DOHH2 (cell line): Measurements from ENCODE around the gene OOSP2.

Experiments
- H3F3A ChIP-seq: fragments of 200-600 bp; sonication (generic), shearing (Covaris generic); 2 replicates; pipeline ENCODE4 v1.6.0; 2016; ENCODE audit warnings: antibody characterized with exemption, mild to moderate bottlenecking; ENCODE audit not compliant: control insufficient read depth, insufficient read depth
- H3K27ac ChIP-seq: fragments of 200-600 bp; sonication (generic); 2 replicates; pipeline ENCODE4 v1.5.1; 2014; ENCODE audit warnings: low read depth, mild to moderate bottlenecking, low read length, moderate library complexity
- H3K27me3 ChIP-seq: fragments of 200-600 bp; sonication (generic); 2 replicates; pipeline ENCODE4 v1.6.1; 2014; ENCODE audit warnings: mild to moderate bottlenecking, low read length, mixed read lengths; ENCODE audit not compliant: control insufficient read depth
- H3K36me3 ChIP-seq: fragments of 200-600 bp; sonication (generic); 2 replicates; pipeline ENCODE4 v1.6.1; 2014; ENCODE audit warnings: mild to moderate bottlenecking, low read length, moderate library complexity, mixed read lengths; ENCODE audit not compliant: control insufficient read depth
- H3K4me1 ChIP-seq: fragments of 200-600 bp; sonication (generic); 2 replicates; pipeline ENCODE4 v1.6.1; 2014; ENCODE audit warnings: mild to moderate bottlenecking, low read length, mixed read lengths; ENCODE audit not compliant: control insufficient read depth
- H3K4me2 ChIP-seq: fragments of 200-600 bp; sonication (generic); 2 replicates; pipeline ENCODE4 v1.6.0; 2014; ENCODE audit warnings: mild to moderate bottlenecking, low read length, moderate library complexity
- H3K4me3 ChIP-seq: fragments of 200-600 bp; sonication (generic); 2 replicates; pipeline ENCODE4 v1.5.1; 2014; ENCODE audit warnings: mild to moderate bottlenecking, low read length, mixed read lengths
- H3K79me2 ChIP-seq: fragments of 200-600 bp; sonication (generic); 2 replicates; pipeline ENCODE4 v1.6.1; 2014; ENCODE audit warnings: mild to moderate bottlenecking, low read length, mixed read lengths; ENCODE audit not compliant: control insufficient read depth
- H3K9me2 ChIP-seq: fragments of 200-600 bp; sonication (generic); replicated peaks from 2 replicates; pipeline ENCODE4 v1.6.1; 2014; ENCODE audit warnings: mild to moderate bottlenecking, low read length, mixed read lengths; ENCODE audit not compliant: control insufficient read depth
- H3K9me3 ChIP-seq: fragments of 200-600 bp; sonication (generic); 2 replicates; pipeline ENCODE4 v1.6.1; 2014; ENCODE audit warnings: antibody characterized with exemption, low read length, mixed read lengths; ENCODE audit not compliant: control insufficient read depth, insufficient read depth
- H4K20me1 ChIP-seq: fragments of 200-600 bp; sonication (generic); 2 replicates; pipeline ENCODE4 v1.6.0; 2014; ENCODE audit warnings: low read depth, mild to moderate bottlenecking, antibody characterized with exemption, low read length, moderate library complexity; ENCODE audit not compliant: control insufficient read depth, insufficient read depth
- EZH2phosphoT487 ChIP-seq: fragments of 200-600 bp; sonication (generic); IDR thresholded peaks from 2 replicates; pipeline ENCODE4 v1.6.1; 2017; ENCODE audit warnings: borderline replicate concordance, mild to moderate bottlenecking, antibody characterized with exemption, low read length, moderate library complexity, mixed read lengths
- TF ChIP-seq, protein P1 (sequence below): fragments of 200-600 bp; sonication (generic); IDR thresholded peaks from one replicate; pipeline ENCODE4 v1.5.1; 2014; ENCODE audit warnings: antibody characterized with exemption, mild to moderate bottlenecking, low read depth, low read length; ENCODE audit not compliant: poor library complexity, severe bottlenecking

The OOSP2 gene

DNA sequence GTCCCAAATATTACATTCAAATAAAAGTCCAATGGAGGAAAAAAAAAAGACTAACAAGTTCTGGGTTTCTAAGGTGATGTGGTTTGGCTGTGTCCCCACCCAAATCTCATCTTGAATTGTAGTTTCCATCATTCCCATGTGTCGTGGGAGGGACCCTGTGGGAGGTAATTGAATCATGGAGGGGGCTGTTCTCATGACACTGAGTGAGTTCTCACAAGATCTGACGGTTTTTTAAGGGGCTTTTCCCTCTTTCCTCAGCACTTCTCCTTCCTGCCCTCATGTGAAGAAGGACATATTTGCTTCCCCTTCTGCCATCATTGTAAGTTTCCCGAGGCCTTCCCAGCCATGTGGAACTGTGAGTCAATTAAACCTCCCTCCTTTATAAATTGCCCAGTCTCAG lies 40.3 kb downstream of the OOSP2 start:
- H3K9me3 ChIP-seq = no peaks in the 10 kb centered on the region
- no peak overlapping the region for H3K4me2 ChIP-seq
- no peak overlapping the region for H3K27ac ChIP-seq
- no peak for TF ChIP-seq EZH2phosphoT487
- TF ChIP-seq, protein P1, sequence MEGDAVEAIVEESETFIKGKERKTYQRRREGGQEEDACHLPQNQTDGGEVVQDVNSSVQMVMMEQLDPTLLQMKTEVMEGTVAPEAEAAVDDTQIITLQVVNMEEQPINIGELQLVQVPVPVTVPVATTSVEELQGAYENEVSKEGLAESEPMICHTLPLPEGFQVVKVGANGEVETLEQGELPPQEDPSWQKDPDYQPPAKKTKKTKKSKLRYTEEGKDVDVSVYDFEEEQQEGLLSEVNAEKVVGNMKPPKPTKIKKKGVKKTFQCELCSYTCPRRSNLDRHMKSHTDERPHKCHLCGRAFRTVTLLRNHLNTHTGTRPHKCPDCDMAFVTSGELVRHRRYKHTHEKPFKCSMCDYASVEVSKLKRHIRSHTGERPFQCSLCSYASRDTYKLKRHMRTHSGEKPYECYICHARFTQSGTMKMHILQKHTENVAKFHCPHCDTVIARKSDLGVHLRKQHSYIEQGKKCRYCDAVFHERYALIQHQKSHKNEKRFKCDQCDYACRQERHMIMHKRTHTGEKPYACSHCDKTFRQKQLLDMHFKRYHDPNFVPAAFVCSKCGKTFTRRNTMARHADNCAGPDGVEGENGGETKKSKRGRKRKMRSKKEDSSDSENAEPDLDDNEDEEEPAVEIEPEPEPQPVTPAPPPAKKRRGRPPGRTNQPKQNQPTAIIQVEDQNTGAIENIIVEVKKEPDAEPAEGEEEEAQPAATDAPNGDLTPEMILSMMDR = no peak
- no peaks in the 10 kb centered on the region for H3K36me3 ChIP-seq
- no peaks in the 10 kb centered on the region for H3K9me2 ChIP-seq
- no peak overlapping the region for H3K4me3 ChIP-seq
- no peaks in the 10 kb centered on the region for H3K79me2 ChIP-seq
- peaks cover 3% of the 10 kb centered on the region; the same call in 1 of the 2 replicates for H3K27me3 ChIP-seq
- no peaks in the 10 kb centered on the region for H3K4me1 ChIP-seq
- H4K20me1 ChIP-seq = no peaks in the 10 kb centered on the region
- no peaks in the 10 kb centered on the region for H3F3A ChIP-seq

GRCh38 chr11:60084631-60085273 lies 44.5 kb downstream of the OOSP2 start:
- H3K9me2 ChIP-seq = no peaks in the 10 kb centered on the region
- H3K27me3 ChIP-seq = no peaks in the 10 kb centered on the region
- H3K9me3 ChIP-seq = no peaks in the 10 kb centered on the region
- no peak overlapping the region for H3K27ac ChIP-seq
- H3K79me2 ChIP-seq = no peaks in the 10 kb centered on the region
- no peak overlapping the region for H3K4me2 ChIP-seq
- no peaks in the 10 kb centered on the region for H4K20me1 ChIP-seq
- no peaks in the 10 kb centered on the region for H3K4me1 ChIP-seq
- TF ChIP-seq EZH2phosphoT487 = no peak
- TF ChIP-seq, protein P1 = no peak
- no peak overlapping the region for H3K4me3 ChIP-seq
- H3K36me3 ChIP-seq = no peaks in the 10 kb centered on the region
- no peaks in the 10 kb centered on the region for H3F3A ChIP-seq

DNA sequence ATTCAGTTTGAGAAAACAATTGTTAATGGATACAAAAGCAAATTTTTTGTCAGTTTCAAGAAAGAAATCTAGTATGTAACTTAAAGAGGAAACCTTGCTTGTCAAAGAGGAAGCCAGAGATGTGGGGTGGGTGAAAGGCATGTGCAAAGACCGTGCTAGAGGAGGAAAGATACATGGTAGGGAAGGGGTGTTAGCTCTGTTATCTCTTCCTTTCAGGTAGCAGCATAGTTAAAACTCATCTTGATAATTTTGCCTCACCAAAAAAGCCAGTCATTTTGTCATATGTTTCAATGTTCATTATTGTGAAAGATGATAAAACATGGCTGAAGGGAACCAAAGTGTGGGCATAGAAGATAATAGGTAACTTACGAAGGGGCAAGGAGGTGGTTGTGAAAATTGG lies 45.7 kb downstream of the OOSP2 start:
- no peaks in the 10 kb centered on the region for H4K20me1 ChIP-seq
- no peaks in the 10 kb centered on the region for H3K36me3 ChIP-seq
- TF ChIP-seq, protein P1 = no peak
- TF ChIP-seq EZH2phosphoT487 = no peak
- no peak overlapping the region for H3K4me3 ChIP-seq
- H3K9me3 ChIP-seq = no peaks in the 10 kb centered on the region
- no peaks in the 10 kb centered on the region for H3K9me2 ChIP-seq
- no peaks in the 10 kb centered on the region for H3K79me2 ChIP-seq
- H3F3A ChIP-seq = no peaks in the 10 kb centered on the region
- H3K27me3 ChIP-seq = no peaks in the 10 kb centered on the region
- no peak overlapping the region for H3K4me2 ChIP-seq
- H3K27ac ChIP-seq = no peak overlapping the region
- H3K4me1 ChIP-seq = no peaks in the 10 kb centered on the region
